Ascending aorta (tissue), 2 donors: ENCODE data around the gene P2RY14. TPM values are rescaled to one million over a fixed set of nuclear protein-coding genes. Genes with fewer than 3 reads are reported as not detected.

ENCODE experiments used
- DNase-seq, 2 donors: peaks; one replicate each; pipeline ENCODE4 v3.0.0-alpha.2; 2019; ENCODE audit warnings: low spot score in 2 of 2
- H3K27ac ChIP-seq, 2 donors: fragments of 200-600 bp; sonication (generic); one replicate each; pipeline ENCODE4 v1.5.1; 2016 to 2017; ENCODE audit warnings: mild to moderate bottlenecking in 1 of 2
- H3K27me3 ChIP-seq: fragments of 200-600 bp; sonication (generic); one replicate; pipeline ENCODE4 v1.5.1; 2017
- H3K36me3 ChIP-seq, 2 donors: fragments of 200-600 bp; sonication (generic); one replicate each; pipeline ENCODE4 v1.5.1; 2016
- H3K4me1 ChIP-seq, 2 donors: fragments of 200-600 bp; sonication (generic); one replicate each; pipeline ENCODE4 v1.5.1; 2016 to 2017; ENCODE audit warnings: mild to moderate bottlenecking in 1 of 2
- H3K4me3 ChIP-seq, 2 donors: fragments of 200-600 bp; sonication (generic); one replicate each; pipeline ENCODE4 v1.5.1; 2016 to 2017; ENCODE audit warnings: mild to moderate bottlenecking in 1 of 2
- H3K9me3 ChIP-seq, 2 donors: fragments of 200-600 bp; sonication (generic); one replicate each; pipeline ENCODE4 v1.5.1; 2016
- CTCF ChIP-seq, 3 experiments: fragments of 200-600 bp in 2 of 3; fragments of 450-650 bp in 1 of 3; sonication (generic) in 2 of 3; IDR thresholded peaks; one replicate each; pipeline ENCODE4 v1.5.1; 2016 to 2019; ENCODE audit warnings: antibody characterized with exemption in 3 of 3, mild to moderate bottlenecking in 1 of 3, moderate library complexity in 1 of 3
- intact Hi-C: fragments of 100-400 bp; cut with DNase I; formaldehyde crosslinking; loops from one replicate; pipeline ENCODE4 v1.15.1; 2023
- total RNA-seq: library from RNA; depleted of rRNA; stranded (reverse); fragments of >200 nt; gene quantifications from one replicate; pipeline ENCODE4 v1.1.0, GENCODE V29; 2016

The P2RY14 gene
- total RNA-seq, 1 donor from 2014 or later, result 2.7 TPM

GRCh38 chr3:151195826-151196225 is 82.5 kb downstream of the P2RY14 start:
- no peaks in the 10 kb centered on the region for H3K9me3 ChIP-seq
- no peaks in the 10 kb centered on the region for H3K4me1 ChIP-seq
- intact Hi-C loops, result no loop called here
- H3K27ac ChIP-seq, result no peak overlapping the region
- no peak for TF ChIP-seq CTCF (IDR thresholded peaks at IDR 0.05)
- no peak overlapping the region for H3K4me3 ChIP-seq
- H3K27me3 ChIP-seq, result no peaks in the 10 kb centered on the region
- no peaks in the 10 kb centered on the region for H3K36me3 ChIP-seq
- DNase-seq, result no peak

DNA sequence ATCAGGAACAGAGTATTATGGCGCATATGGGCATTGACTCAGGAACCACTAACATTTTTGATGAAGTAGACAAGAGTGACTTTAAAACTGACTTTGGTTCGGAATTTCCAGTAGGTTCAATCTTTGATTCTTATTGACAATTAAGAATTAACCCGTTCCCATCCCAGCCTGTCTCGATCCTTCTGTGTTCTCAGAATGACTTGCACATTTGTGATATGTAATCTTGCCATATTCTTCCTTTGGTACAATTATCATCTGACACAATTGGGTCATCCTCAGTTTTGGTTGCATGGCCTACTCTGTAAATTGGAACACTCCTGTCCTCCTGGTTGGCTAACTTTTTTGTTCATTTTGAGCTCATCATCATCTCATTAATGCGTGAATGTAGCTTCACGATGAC is 85.8 kb downstream of the P2RY14 start:
- intact Hi-C loops, result no loop called here
- DNase-seq, result no peak
- H3K27me3 ChIP-seq, result no peaks in the 10 kb centered on the region

GRCh38 chr3:151191095-151191494 is 87.2 kb downstream of the P2RY14 start:
- TF ChIP-seq CTCF (IDR thresholded peaks at IDR 0.05), result no peak
- intact Hi-C loops, result no loop called here

More for the DNA sequence above, 85.8 kb downstream of the P2RY14 start:
- Histone ChIP-seq H3K9me3 (no peaks in the 10 kb centered on the region), H3K4me3 (no peak overlapping the region), H3K27ac (no peak overlapping the region), H3K4me1 (no peaks in the 10 kb centered on the region), H3K36me3 (no peaks in the 10 kb centered on the region)
- no peak for TF ChIP-seq CTCF (IDR thresholded peaks at IDR 0.05)

DNA sequence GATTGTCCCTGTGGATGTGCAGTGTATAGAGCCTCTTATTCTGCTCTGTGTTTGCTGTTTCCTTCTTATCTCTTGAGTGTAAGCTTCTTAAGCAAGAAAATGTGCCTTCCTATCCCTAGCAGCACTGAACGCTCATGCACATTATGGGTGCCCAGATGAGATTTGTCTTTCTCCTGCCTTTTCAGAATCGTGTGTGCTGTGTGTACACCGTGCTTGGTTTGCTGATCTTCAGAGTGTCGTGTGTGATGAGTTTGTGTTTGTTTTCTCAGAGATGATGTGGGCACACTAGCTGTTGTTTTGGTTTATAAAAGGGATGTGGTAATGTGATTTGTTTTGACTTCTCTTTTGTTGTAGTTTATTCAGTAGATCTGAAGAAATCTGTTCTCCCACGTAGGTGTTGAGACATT is 95.1 kb downstream of the P2RY14 start:
- Histone ChIP-seq H3K27me3 (no peaks in the 10 kb centered on the region), H3K4me3 (no peak overlapping the region), H3K9me3 (no peaks in the 10 kb centered on the region), H3K4me1 (no peaks in the 10 kb centered on the region), H3K27ac (no peak overlapping the region), H3K36me3 (no peaks in the 10 kb centered on the region)
- no peak for DNase-seq
- TF ChIP-seq CTCF (IDR thresholded peaks at IDR 0.05), result no peak
- intact Hi-C loops, result no loop called here

More at GRCh38 chr3:151191095-151191494, 87.2 kb downstream of the P2RY14 start:
- Histone ChIP-seq H3K4me1 (no peaks in the 10 kb centered on the region), H3K27ac (no peak overlapping the region), H3K27me3 (no peaks in the 10 kb centered on the region), H3K36me3 (no peaks in the 10 kb centered on the region), H3K4me3 (no peak overlapping the region), H3K9me3 (no peaks in the 10 kb centered on the region)
- DNase-seq, result no peak

DNA sequence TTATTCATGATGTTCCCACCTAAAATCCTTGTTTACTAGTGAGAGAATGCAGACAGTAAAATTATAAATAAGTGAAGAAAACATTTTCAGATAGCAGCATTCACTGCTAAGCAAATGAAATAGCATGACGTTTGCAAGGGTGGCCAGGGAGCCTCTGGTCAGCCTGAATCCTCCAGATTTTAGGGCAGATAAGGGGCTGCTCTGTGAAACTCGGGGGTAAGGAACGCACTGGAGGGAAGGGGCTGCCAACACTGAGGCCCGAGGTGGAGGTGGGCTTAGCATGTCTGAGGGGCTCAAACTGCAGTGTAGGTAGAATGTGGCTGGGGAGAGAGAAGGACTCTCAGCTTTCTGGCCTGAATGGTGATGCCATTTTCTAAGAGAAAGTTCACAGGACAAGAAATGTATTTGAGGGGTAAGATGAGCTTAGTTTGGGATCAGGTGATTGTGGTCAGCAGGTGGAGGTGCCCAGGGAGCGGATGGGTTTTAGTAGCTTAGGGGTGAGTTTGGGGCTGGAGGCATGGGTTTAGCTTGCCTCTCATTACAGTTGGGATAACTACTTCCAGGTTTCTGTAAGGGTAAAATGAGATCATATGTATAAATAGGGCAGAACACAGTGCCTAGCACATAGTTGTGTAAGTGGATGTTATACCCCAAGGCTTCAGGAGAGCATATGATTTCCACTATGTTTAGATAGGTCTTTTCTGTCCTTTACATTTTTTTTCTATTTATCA is 95.8 kb downstream of the P2RY14 start:
- no peaks in the 10 kb centered on the region for H3K27me3 ChIP-seq
- intact Hi-C loops, result no loop called here

More for the DNA sequence above, 95.8 kb downstream of the P2RY14 start:
- no peak for DNase-seq
- H3K27ac ChIP-seq, result no peak overlapping the region
- H3K4me1 ChIP-seq, result no peaks in the 10 kb centered on the region
- no peak overlapping the region for H3K4me3 ChIP-seq
- no peaks in the 10 kb centered on the region for H3K9me3 ChIP-seq
- H3K36me3 ChIP-seq, result no peaks in the 10 kb centered on the region
- no peak for TF ChIP-seq CTCF (IDR thresholded peaks at IDR 0.05)
